HG03460 (cell line): Measurements from ENCODE around the gene NLK.
"Not testable (repeated sequence)": the region's sequence is repeated elsewhere in the genome, so short reads cannot be mapped to it uniquely, and the experiment has no call there.

Experiments used
- ATAC-seq: cut with Tn5 transposase; IDR thresholded peaks from one replicate; pipeline ENCODE4 v1.9.1; 2021; ENCODE audit not compliant: unreplicated experiment

The NLK gene

GRCh38 chr17:28042657-28042720 lies at the start of gene NLK:
Gene NLK (plus strand): TSS chr17:28042677. CDS start chr17:28042874, 197 bp downstream.
- no peak for ATAC-seq

DNA sequence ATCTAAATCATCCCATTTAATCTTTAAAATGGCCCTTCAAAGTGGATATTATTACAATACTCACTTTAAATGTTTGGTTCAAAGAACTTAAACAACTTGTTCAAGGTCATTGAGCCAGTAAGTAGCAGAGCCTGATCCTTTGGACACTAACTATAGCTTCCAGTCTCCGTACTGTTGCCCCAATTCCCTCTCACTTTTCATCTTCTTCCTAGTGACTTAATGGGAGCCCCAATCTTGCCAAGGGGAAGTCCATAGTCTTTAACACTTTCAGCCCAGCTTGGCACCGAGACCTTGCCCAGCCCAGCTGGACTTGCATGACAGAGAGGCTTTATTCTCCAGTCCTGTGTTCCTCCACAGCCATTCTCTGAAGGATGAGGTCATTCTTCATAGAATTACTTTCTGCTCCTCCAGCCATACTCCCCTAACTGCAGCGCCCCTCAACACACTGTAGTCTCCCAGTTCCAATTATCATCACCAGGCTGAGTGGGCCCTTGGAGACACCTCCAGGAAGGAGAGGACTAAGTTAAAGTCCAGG lies 49.2 kb upstream of the NLK start:
- no peak for ATAC-seq

DNA sequence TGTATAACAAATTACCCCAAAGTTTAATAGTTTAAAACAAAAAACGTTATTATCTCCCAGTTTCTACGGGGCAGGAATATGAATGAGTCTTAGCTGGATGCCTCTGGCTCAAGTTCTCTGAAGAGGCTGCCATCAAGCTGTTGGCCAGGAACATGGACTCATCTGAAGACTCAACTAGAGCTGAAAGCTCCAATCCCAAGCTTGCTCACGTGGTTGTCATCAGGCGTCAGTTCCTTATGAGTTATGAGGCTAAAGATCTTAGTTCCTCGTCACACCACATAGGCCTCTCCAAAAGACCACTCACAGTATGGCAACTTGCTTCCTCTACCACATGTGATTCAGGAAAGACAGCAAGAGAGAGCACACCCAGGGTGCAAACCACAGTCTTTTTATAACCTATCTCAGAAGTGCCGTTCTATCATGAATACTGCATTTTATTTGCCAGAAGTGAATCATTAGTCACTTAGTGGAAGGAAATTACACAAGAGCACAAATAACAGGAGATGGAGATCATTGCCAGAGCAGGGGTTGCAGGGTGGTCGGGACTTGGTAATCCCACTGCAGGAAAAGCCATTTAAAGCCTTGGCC lies 48.7 kb upstream of the NLK start:
- ATAC-seq: no peak

GRCh38 chr17:27994586-27994985 lies 47.9 kb upstream of the NLK start:
- ATAC-seq: no peak

GRCh38 chr17:27995554-27995953 lies 46.9 kb upstream of the NLK start:
- no peak for ATAC-seq

DNA sequence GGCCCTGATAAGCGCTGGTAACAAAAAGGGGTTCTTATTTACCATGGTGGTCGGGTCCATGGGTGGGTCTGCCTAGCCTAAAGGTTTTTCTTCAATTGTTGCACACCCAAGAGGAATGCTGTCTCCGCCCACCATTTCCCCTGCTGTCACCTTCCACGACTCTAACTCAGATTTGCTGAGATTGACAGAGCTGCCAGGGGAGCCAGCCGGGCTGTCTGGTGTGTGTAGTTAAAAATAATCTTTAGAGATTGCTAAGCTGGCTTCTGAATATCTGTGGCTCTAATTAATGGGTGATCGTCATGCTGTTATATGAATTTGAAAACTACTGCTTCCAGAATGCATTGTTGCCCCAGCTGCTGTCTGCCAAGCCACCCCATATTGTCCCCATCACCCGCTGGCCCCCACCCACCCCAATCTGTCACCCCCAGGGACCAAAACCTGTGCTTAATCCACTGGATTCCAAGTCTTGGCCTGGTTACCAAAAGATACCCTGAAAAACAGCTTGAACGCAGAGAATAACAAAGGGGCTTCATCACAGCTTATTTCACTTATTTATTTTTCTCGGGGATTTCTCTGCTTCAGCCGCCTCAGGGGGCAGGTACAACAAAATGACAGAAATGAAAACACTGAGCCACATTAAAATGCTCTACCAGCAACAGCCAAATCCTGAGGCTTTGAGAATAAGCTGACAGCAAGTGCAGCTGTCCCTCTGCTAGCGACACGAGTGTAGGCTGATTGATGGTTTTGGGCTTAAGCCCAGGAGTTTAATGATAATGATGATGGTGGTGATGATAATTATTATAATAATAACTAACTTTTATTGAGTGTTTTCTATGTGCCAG lies 46.1 kb upstream of the NLK start:
- no peak for ATAC-seq

GRCh38 chr17:27997044-27997401 lies 45.5 kb upstream of the NLK start:
- ATAC-seq: no peak

GRCh38 chr17:27997522-27997921 lies 45.0 kb upstream of the NLK start:
- no peak for ATAC-seq

DNA sequence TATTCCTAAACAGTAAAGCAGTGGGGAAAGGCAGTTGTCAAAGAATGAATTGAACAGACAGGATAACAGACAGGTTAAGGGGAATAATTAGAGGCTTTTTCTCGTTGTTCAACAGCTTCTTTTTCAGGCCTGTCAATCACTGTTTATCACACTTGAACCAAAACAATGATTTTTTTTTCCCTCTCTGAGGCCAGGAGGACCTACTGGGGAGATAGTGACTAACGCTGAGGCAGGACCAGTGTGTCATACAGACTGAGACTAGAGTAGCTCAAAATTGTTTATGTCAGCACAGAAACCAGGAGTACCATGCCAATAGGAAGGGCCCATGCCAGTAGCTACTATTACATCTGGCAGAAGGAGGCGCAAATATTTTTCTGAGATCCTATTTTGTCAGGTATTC lies 41.3 kb upstream of the NLK start:
- ATAC-seq: no peak

GRCh38 chr17:28004344-28004743 lies 38.1 kb upstream of the NLK start:
- no peak for ATAC-seq

- ATAC-seq: not testable (repeated sequence)
Observed at GRCh38 chr17:28007925-28008324, 34.6 kb upstream of the NLK start.

DNA sequence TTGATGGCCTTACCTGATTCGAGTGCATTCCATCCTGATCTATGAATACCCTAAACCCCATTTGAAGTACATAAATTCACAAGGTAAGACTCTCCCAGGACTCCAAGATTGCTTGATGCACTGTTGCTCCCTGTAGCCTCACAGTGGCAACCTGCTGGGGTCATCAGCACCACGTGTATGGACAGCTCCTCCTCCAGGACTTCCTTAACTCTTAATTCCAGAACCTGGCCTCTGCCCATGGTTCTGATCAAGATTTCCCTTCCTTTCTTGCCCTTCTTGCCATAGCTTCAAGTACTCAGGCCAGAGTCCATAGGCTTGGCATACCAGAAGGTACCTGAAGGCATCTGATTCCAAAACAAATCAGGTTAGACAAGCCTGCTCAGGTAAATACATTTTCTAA lies 34.0 kb upstream of the NLK start:
- ATAC-seq: no peak

- ATAC-seq: no peak
Observed at GRCh38 chr17:28010406-28010805, 32.1 kb upstream of the NLK start.

DNA sequence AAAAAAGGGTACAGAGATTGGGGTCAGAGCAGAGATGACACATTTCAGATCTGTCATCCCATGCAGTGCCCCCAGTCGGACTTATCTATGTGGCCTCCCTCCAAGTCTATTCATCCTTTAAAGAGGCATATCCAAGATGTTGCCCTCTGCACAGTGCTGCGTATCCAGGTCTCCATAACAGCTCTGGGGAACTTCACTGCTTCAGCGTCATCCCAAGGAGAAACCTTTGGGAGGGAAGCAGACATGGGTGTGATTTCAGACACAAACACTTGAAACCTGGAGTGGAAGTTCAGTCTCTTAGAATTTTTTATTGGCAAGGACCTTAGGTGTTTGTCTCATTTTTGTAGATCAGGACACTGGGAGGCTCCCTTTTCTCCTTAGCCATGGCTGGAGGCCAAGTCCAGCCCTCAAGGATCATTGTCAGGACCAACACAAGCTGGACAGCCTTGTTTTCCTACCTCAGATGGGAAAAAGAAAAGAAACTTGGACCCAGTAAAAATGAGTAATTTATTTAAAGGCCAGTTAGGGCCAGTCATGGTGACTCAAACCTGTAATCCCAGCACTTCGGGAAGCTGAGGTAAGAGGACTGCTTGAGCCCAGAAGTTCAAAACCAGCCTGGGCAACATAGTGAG lies 23.9 kb upstream of the NLK start:
- no peak for ATAC-seq

DNA sequence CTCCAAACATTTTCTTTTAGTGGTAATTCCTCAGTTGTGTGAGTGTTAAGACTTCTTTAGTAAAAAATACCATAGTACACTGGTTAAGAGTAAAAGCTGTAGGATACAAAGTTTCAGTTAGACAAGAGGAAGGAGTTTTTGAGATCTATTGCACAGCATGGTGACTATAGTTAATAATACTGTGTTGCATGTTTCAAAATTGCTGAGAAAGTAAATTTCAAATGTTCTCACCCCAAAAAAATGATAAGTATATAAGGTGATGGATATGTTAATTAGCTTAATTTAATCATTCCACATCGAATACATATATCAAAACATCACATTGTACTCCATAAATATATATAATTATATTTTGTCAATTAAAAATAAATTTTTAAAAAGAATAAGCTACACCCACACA lies 22.0 kb upstream of the NLK start:
- ATAC-seq: no peak

GRCh38 chr17:28029044-28029443 lies 13.4 kb upstream of the NLK start:
- no peak for ATAC-seq

- ATAC-seq: no peak
Observed at GRCh38 chr17:28030386-28030785, 12.1 kb upstream of the NLK start.

GRCh38 chr17:28031174-28031573 lies 11.3 kb upstream of the NLK start:
- no peak for ATAC-seq

GRCh38 chr17:28033972-28034714 lies 8.3 kb upstream of the NLK start:
- ATAC-seq: no peak

DNA sequence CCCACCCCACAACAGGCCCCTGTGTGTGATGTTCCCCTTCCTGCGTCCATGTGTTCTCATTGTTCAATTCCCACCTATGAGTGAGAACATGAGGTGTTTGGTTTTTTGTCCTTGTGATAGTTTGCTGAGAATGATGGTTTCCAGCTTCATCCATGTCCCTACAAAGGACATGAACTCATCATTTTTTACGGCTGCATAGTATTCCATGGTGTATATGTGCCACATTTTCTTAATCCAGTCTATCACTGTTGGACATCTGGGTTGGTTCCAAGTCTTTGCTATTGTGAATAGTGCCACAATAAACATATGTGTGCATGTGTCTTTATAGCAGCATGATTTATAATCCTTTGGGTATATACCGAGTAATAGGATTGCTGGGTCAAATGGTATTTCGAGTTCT lies 7.0 kb upstream of the NLK start:
- ATAC-seq: not testable (repeated sequence)

DNA sequence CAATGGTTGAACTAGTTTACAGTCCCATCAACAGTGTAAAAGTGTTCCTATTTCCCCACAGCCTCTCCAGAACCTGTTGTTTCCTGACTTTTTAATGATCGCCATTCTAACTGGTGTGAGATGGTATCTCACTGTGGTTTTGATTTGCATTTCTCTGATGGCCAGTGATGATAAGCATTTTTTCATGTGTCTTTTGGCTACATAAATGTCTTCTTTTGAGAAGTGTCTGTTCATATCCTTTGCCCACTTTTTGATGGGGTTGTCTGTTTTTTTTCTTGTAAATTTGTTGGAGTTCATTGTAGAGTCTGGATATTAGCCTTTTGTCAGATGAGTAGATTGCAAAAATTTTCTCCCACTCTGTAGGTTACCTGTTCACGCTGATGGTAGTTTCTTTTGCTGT lies 6.6 kb upstream of the NLK start:
- ATAC-seq: not testable (repeated sequence)

- ATAC-seq: no peak
Observed at GRCh38 chr17:28038802-28039201, 3.7 kb upstream of the NLK start.
